Measurements from ENCODE around the gene NDUFA13.

Gene NDUFA13

GRCh38 chr19:19489804-19490204, 26.2 kb upstream of the NDUFA13 start:
- DNase-seq (ENCODE audit: low spot score) = no peak

GRCh38 chr19:19490214-19490968, 25.6 kb upstream of the NDUFA13 start:
- peak; percentile 79 for DNase-seq (ENCODE audit: low spot score)

GRCh38 chr19:19491321-19492025, 24.6 kb upstream of the NDUFA13 start:
- no peak for DNase-seq (ENCODE audit: low spot score)

- no peak for DNase-seq (ENCODE audit: low spot score)
Measured at GRCh38 chr19:19492026-19492610, 23.9 kb upstream of the NDUFA13 start.

- no peak for DNase-seq (ENCODE audit: low spot score)
Measured at GRCh38 chr19:19493841-19494546, 22.0 kb upstream of the NDUFA13 start.

GRCh38 chr19:19495614-19496603, 20.1 kb upstream of the NDUFA13 start:
- DNase-seq (ENCODE audit: low spot score) = no peak

- DNase-seq (ENCODE audit: low spot score) = no peak
Measured at GRCh38 chr19:19498255-19498991, 17.6 kb upstream of the NDUFA13 start.

- DNase-seq (ENCODE audit: low spot score) = no peak
Measured at GRCh38 chr19:19499272-19499995, 16.6 kb upstream of the NDUFA13 start.

GRCh38 chr19:19500975-19501644, 14.9 kb upstream of the NDUFA13 start:
- no peak for DNase-seq (ENCODE audit: low spot score)

- no peak for DNase-seq (ENCODE audit: low spot score)
Measured at GRCh38 chr19:19501798-19502197, 14.2 kb upstream of the NDUFA13 start.

GRCh38 chr19:19502281-19502680, 13.7 kb upstream of the NDUFA13 start:
- no peak for DNase-seq (ENCODE audit: low spot score)

- DNase-seq (ENCODE audit: low spot score) = no peak
Measured at GRCh38 chr19:19502808-19503602, 13.0 kb upstream of the NDUFA13 start.

- no peak for DNase-seq (ENCODE audit: low spot score)
Measured at GRCh38 chr19:19504754-19505668, 11.0 kb upstream of the NDUFA13 start.

- DNase-seq (ENCODE audit: low spot score) = no peak
Measured at GRCh38 chr19:19505669-19506326, 10.2 kb upstream of the NDUFA13 start.

- DNase-seq (ENCODE audit: low spot score) = no peak
Measured at GRCh38 chr19:19506592-19506991, 9.4 kb upstream of the NDUFA13 start.

GRCh38 chr19:19507354-19507753, 8.7 kb upstream of the NDUFA13 start:
- DNase-seq (ENCODE audit: low spot score) = no peak

GRCh38 chr19:19508217-19508616, 7.8 kb upstream of the NDUFA13 start:
- DNase-seq (ENCODE audit: low spot score) = no peak

Measured in iPS-NIHi11 (cell line).